HG03039 (cell line): ENCODE measurements around the gene GRB10.

ENCODE experiments used
- ATAC-seq: cut with Tn5 transposase; IDR thresholded peaks from one replicate; pipeline ENCODE4 v1.9.1; 2021; ENCODE audit warnings: mild to moderate bottlenecking, moderate library complexity; ENCODE audit not compliant: unreplicated experiment

The GRB10 gene

GRCh38 chr7:50641442-50642405 lies 141.0 kb downstream of the GRB10 start:
- no peak for ATAC-seq

- no peak for ATAC-seq
Measured at GRCh38 chr7:50640779-50641178, 141.9 kb downstream of the GRB10 start.

GRCh38 chr7:50640256-50640655 lies 142.4 kb downstream of the GRB10 start:
- no peak for ATAC-seq

GRCh38 chr7:50637725-50638643 lies 144.7 kb downstream of the GRB10 start:
- ATAC-seq, result no peak

GRCh38 chr7:50634378-50634777 lies 148.3 kb downstream of the GRB10 start:
- no peak for ATAC-seq

- ATAC-seq, result no peak
Measured at GRCh38 chr7:50633414-50633710, 149.3 kb downstream of the GRB10 start.

GRCh38 chr7:50632561-50633413 lies 149.9 kb downstream of the GRB10 start:
- ATAC-seq, result peak; percentile 85

GRCh38 chr7:50631639-50632038 lies 151.1 kb downstream of the GRB10 start:
- no peak for ATAC-seq

GRCh38 chr7:50631100-50631499 lies 151.6 kb downstream of the GRB10 start:
- no peak for ATAC-seq

GRCh38 chr7:50629238-50629901 lies 153.3 kb downstream of the GRB10 start:
- ATAC-seq, result no peak

GRCh38 chr7:50628434-50629084 lies 154.1 kb downstream of the GRB10 start:
- ATAC-seq, result no peak

GRCh38 chr7:50627824-50628361 lies 154.8 kb downstream of the GRB10 start:
- no peak for ATAC-seq

- ATAC-seq, result no peak
Measured at GRCh38 chr7:50626286-50626685, 156.4 kb downstream of the GRB10 start.

GRCh38 chr7:50625360-50625759 lies 157.3 kb downstream of the GRB10 start:
- no peak for ATAC-seq

- no peak for ATAC-seq
Measured at GRCh38 chr7:50622821-50623220, 159.9 kb downstream of the GRB10 start.

- no peak for ATAC-seq
Measured at GRCh38 chr7:50621973-50622490, 160.7 kb downstream of the GRB10 start.

GRCh38 chr7:50621206-50621605 lies 161.5 kb downstream of the GRB10 start:
- no peak for ATAC-seq

GRCh38 chr7:50620433-50620832 lies 162.3 kb downstream of the GRB10 start:
- ATAC-seq, result no peak

GRCh38 chr7:50619684-50620083 lies 163.0 kb downstream of the GRB10 start:
- ATAC-seq, result no peak
